Psoas muscle (tissue), 8 donors: Measurements from ENCODE around the gene PUSL1. TPM values are rescaled to one million over a fixed set of nuclear protein-coding genes. Genes with fewer than 3 reads are reported as not detected.

ENCODE experiments used
- ATAC-seq, 4 donors: fragments of 200-7000 bp; cut with Tn5 transposase; one replicate each; pipeline ENCODE4 v1.9.1; 2020; ENCODE audit warnings: moderate library complexity in 3 of 4, mild to moderate bottlenecking in 2 of 4
- DNase-seq, 2 donors: peaks; one replicate each; pipeline ENCODE4 v3.0.0-alpha.2; 2020
- H3K27ac ChIP-seq: fragments of 200-600 bp; one replicate; pipeline ENCODE4 v1.8.0; 2022
- H3K27me3 ChIP-seq, 3 donors: fragments of 200-600 bp in 1 of 3; one replicate each; pipeline versions ENCODE4 v1.6.1 to v1.8.0; 2013 to 2022; ENCODE audit warnings: low read length in 2 of 3, mild to moderate bottlenecking in 2 of 3, moderate library complexity in 1 of 3; ENCODE audit not compliant: insufficient read depth in 3 of 3
- H3K36me3 ChIP-seq, 2 donors: fragments of 200-600 bp in 1 of 2; one replicate each; pipeline versions ENCODE4 v1.6.1 to v1.8.0; 2013 to 2022; ENCODE audit warnings: low read depth in 1 of 2, mild to moderate bottlenecking in 1 of 2, moderate library complexity in 1 of 2; ENCODE audit not compliant: insufficient read depth in 1 of 2
- H3K4me1 ChIP-seq: fragments of 200-600 bp; one replicate; pipeline ENCODE4 v1.8.0; 2022
- H3K4me3 ChIP-seq: fragments of 200-600 bp; one replicate; pipeline ENCODE4 v1.8.0; 2022; ENCODE audit warnings: mild to moderate bottlenecking
- H3K9me3 ChIP-seq: fragments of 200-600 bp; one replicate; pipeline ENCODE4 v1.8.0; 2022
- CTCF ChIP-seq: fragments of 200-600 bp; IDR thresholded peaks from one replicate; pipeline ENCODE4 v1.8.0; 2022; ENCODE audit warnings: antibody characterized with exemption
- WGBS, 3 donors: extraction: QIAGEN DNeasy Blood & Tissue Kit; methylation state at CpG; one replicate each; pipeline versions ENCODE4 v1.1.6 to v1.1.7; 2013; 5-methylcytosine and 5-hydroxymethylcytosine counted together
- intact Hi-C, 2 donors: fragments of 100-400 bp; cut with DNase I; formaldehyde crosslinking; loops; one replicate each; pipeline versions ENCODE4 v1.11.0 to v1.14.2; 2022
- polyA plus RNA-seq, 3 donors: library from polyadenylated mRNA; stranded (reverse); fragments of 200-250 nt; gene quantifications; one replicate each; pipeline ENCODE4 v1.2.3, GENCODE V29; 2013
- total RNA-seq, 4 donors: library from RNA; stranded (reverse); fragmentation: NEBNext Ultra II Directional in 2 of 4; extraction: Animal tissue kit (Norgen Biotek cat#: 25700) in 2 of 4; gene quantifications; one replicate each; pipeline versions ENCODE4 v1.2.1 to v1.2.4, GENCODE V29; 2021 to 2023
- donor health status: healthy with polysubstance abuse.
- donor health status: DM: no; HTN: no; CAD: no; lungs with moderate emphysema.
- donor health status: Bipolar disorder and iron deficiency.
- donor health status: healthy.
- donor health status: DM: yes; HTN: yes; CAD: no.
- donor health status: DM: no; HTN: no; CAD: no.
- donor health status: DM: no; HTN: no; CAD: no.
- donor health status: DM: yes; HTN: yes; CAD: no.

The PUSL1 gene
- total and polyA plus RNA-seq, 7 donors, result 3.7 to 9.1 (median 7.3) TPM

GRCh38 chr1:1328254-1328653 is 19.9 kb downstream of the PUSL1 start:
- H3K4me3 ChIP-seq, result no peak overlapping the region
- DNase-seq (no peak), ATAC-seq (no peak)
- 65 to 78% (median 76%) methylated on average over 11 to 15 of the region's 15 CpGs for WGBS, 3 donors
- intact Hi-C loops, result loop anchor here in 1 of 2 donors (2.0 kb wide), 1 partner anchor 15 kb away; no protein-coding TSS in a partner anchor
- H3K36me3 ChIP-seq, result peaks cover 0 to 25% of the 10 kb centered on the region in 2 donors
- H3K27ac ChIP-seq, result no peak overlapping the region
- TF ChIP-seq CTCF, result no peak
- no peaks in the 10 kb centered on the region for H3K27me3 ChIP-seq
- H3K4me1 ChIP-seq, result peaks cover 42% of the 10 kb centered on the region
- H3K9me3 ChIP-seq, result no peaks in the 10 kb centered on the region

DNA sequence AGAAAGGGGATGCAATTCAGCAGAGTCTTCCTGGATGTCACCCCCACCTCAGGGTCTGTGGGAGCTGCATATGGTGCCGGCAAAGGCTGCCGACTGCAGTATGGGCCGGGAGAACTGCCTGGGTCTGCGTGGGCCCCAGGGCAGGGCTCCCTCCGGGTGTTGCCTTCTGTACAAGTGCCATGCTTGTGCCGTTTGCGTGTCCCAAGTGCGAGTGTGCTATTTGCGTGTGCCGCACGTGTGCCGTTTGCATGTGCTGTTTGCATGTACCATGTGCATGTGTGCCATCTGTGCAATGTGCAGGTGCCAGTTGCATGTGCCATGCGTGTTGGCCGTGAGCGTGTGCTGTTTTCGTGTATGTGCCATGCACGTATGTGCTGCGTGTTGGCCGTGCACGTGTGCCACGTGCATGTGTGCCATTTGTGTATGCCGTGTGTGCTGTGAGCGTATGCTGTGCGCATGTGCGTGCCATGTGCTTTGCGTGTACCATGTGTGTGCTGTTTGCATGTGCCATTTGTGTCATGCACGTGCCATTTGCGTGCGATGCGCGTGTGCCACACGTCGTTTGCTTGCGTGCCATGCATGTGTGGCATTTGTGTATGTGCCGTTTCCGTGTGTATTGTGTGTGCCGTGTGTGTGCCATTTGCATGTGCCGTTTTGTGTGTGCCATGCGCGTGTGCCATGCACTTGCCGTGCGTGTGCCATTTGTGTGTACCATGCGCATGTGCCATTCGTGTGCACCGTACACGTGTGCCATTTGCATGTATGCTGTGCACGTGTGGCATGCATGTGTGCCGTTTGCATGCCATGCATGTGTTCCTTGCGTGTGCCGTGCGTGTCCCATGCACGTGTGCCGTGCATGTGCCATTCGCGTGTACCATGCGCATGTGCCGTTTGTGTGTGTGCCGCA is 21.2 kb downstream of the PUSL1 start:
- H3K4me1 ChIP-seq, result peaks cover 47% of the 10 kb centered on the region
- WGBS, 3 donors, result 71 to 86% (median 79%) methylated on average over 58 of the region's 58 CpGs
- no peaks in the 10 kb centered on the region for H3K9me3 ChIP-seq
- H3K36me3 ChIP-seq, result peaks cover 0 to 25% of the 10 kb centered on the region in 2 donors
- TF ChIP-seq CTCF, result no peak
- intact Hi-C loops, result loop anchor here in 1 of 2 donors (2.0 kb wide), 1 partner anchor 13 kb away; no protein-coding TSS in a partner anchor
- H3K27me3 ChIP-seq, result no peaks in the 10 kb centered on the region
- H3K27ac ChIP-seq, result no peak overlapping the region
- H3K4me3 ChIP-seq, result no peak overlapping the region
- no peak for DNase-seq
- no peak for ATAC-seq

DNA sequence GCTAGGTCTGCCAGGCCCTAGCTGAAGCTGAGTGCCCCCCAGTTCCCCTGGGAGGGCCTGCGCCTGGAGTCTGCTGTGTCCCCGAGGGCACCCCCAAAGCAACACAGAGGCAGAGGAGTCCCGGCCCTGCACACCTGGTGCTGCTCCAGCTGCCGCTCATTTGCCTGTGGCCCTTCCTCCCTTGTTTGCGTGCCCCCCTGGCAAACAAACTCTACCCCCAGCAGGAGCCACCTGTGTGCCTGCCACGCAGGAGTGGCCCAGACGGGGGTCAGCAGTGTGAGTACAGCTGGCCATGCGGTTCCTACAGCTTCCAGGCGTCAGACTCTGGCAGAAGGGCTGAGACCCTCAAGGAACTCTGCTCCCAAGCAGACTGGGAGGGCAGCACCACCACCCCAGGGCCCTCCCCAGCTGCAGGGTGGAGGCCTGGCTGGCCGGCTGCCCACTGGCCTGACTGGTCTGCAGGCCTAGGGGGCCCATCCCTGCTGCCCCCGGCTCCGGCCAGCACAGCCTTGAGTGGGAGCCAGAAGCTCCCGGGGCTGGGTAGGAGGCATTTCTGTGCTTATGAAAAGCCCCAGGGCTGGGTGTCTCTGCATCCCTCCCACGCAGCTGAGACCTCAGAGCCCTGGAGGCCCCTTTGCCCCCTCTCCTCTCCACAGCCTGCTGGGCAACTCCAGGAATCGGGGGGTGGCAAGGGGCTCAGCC is 22.1 kb downstream of the PUSL1 start:
- intact Hi-C loops, result no loop called here
- DNase-seq (no peak), ATAC-seq (peak in 2 of 4 donors; percentile 1 to 4)
- Histone ChIP-seq H3K4me1 (peaks cover 44% of the 10 kb centered on the region), H3K4me3 (no peak overlapping the region), H3K9me3 (no peaks in the 10 kb centered on the region), H3K27me3 (no peaks in the 10 kb centered on the region), H3K27ac (no peak overlapping the region), H3K36me3 (peaks cover 0 to 32% of the 10 kb centered on the region in 2 donors)
- no peak for TF ChIP-seq CTCF
- WGBS, 3 donors, result 23 to 38% (median 25%) methylated on average over 12 to 15 of the region's 15 CpGs

GRCh38 chr1:1331068-1331965 is 22.9 kb downstream of the PUSL1 start, which contains the start of gene TAS1R3:
Gene TAS1R3, plus strand, starts transcription at chr1:1331280. Its CDS starts 66 bp downstream, at chr1:1331346.
- Histone ChIP-seq H3K9me3 (no peaks in the 10 kb centered on the region), H3K27me3 (no peaks in the 10 kb centered on the region), H3K27ac (no peak within 1 kb of the TSS), H3K36me3 (peaks cover 0 to 40% of the 10 kb centered on the region in 2 donors), H3K4me3 (no peak within 1 kb of the TSS), H3K4me1 (peaks cover 36% of the 10 kb centered on the region)
- intact Hi-C loops, result no loop called here
- peak; percentile 11 to 40 (median 24) for ATAC-seq
- no peak for DNase-seq
- 37 to 55% (median 39%) methylated on average over 35 to 41 of the region's 41 CpGs for whole genome bisulfite sequencing, 3 donors
- no peak for TF ChIP-seq CTCF
